ENCODE measurements around the gene ERVFRD-1.
A peak's percentile ranks its signal among the peaks of the same experiment; 100 is the strongest.
"Not testable (repeated sequence)": the region's sequence is repeated elsewhere in the genome, so short reads cannot be mapped to it uniquely, and the experiment has no call there.

ERVFRD-1 gene

DNA sequence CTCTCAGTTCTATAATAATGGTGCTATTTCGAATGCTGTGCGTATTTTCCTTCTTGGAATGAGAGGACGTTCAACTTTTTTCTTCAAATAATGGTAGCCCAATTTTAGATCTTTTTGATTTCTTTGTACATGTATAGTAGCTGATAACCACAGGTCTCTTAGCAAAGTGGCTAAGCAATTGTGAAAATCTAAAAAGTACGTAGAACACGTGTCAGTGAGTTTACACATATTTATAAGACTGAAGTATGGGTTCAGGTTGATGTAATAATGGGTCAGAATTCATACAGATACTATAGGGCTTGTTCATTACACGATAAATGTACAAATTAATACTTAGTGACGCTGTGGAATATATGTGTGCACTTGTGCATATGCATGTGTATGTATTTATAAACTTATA, 16.6 kb downstream of the ERVFRD-1 start:
- TF ChIP-seq CTCF (IDR thresholded peaks at IDR 0.05; ENCODE audit: extremely low read depth, missing control alignments): no peak
- no peak for DNase-seq (ENCODE audit: low spot score)

GRCh38 chr6:11094411-11094851, 17.1 kb downstream of the ERVFRD-1 start:
- peak; percentile 76 for DNase-seq (ENCODE audit: low spot score)
- TF ChIP-seq CTCF (IDR thresholded peaks at IDR 0.05; ENCODE audit: extremely low read depth, missing control alignments): no peak

DNA sequence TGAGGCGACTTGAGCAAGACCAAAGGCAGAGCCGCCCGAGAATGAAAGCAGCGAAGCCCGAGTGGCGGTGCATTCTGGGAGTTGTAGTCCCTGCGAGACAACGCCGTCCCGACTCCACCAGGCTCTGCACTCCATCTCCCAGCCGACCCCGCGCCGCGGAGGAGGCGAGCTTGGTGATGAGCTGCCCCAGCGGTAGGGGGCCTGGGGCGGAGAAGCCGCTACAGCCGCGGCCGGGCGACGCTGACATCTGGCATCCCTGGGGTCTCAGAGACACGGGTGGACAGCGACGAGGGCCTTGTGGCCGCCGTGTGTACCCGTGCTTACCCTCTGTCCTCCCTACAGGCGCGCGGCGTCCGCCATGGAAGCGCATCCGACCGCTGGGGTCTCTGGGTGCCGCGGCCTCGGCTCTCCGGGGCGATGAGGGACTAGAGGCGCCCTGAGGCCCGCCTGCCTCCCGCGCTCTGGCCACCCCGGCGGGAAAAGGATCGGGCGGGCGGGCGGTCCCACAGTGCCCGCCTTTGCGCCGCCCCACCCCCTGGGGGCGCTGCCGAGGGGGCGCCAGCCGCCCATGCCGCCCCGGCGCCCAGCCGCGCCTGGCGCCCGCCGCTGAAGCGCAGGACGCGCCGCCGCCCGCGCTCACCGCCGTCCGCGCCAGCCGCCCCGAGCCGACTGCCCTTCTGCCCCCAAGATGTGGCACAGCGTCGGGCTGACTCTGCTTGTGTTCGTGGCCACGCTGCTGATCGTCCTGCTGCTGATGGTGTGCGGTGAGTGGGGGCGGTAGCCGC, 17.7 kb downstream of the ERVFRD-1 start, which contains the start of gene SMIM13:
Gene SMIM13, plus strand, starts transcription at position 209 of the 785 bp plus-strand sequence. Its CDS starts 480 bp downstream, at position 689.
- TF ChIP-seq CTCF (IDR thresholded peaks at IDR 0.05; ENCODE audit: extremely low read depth, missing control alignments): peak; percentile 75
- peak; percentile 99 for DNase-seq (ENCODE audit: low spot score)

GRCh38 chr6:11093376-11093625, 18.2 kb downstream of the ERVFRD-1 start:
- no peak for TF ChIP-seq CTCF (IDR thresholded peaks at IDR 0.05; ENCODE audit: extremely low read depth, missing control alignments)
- DNase-seq (ENCODE audit: low spot score): no peak

GRCh38 chr6:11092668-11093375, 18.7 kb downstream of the ERVFRD-1 start:
- no peak for TF ChIP-seq CTCF (IDR thresholded peaks at IDR 0.05; ENCODE audit: extremely low read depth, missing control alignments)
- peak; percentile 81 for DNase-seq (ENCODE audit: low spot score)

GRCh38 chr6:11091141-11091540, 20.4 kb downstream of the ERVFRD-1 start:
- DNase-seq (ENCODE audit: low spot score): not testable (repeated sequence)

GRCh38 chr6:11089695-11090094, 21.8 kb downstream of the ERVFRD-1 start:
- DNase-seq (ENCODE audit: low spot score): no peak
- no peak for TF ChIP-seq CTCF (IDR thresholded peaks at IDR 0.05; ENCODE audit: extremely low read depth, missing control alignments)

- DNase-seq (ENCODE audit: low spot score): not testable (repeated sequence)
Measured at GRCh38 chr6:11087141-11087812, 24.2 kb downstream of the ERVFRD-1 start.

Data from GM20000 (cell line).